ENCODE results near the gene PTH.

The PTH gene

DNA sequence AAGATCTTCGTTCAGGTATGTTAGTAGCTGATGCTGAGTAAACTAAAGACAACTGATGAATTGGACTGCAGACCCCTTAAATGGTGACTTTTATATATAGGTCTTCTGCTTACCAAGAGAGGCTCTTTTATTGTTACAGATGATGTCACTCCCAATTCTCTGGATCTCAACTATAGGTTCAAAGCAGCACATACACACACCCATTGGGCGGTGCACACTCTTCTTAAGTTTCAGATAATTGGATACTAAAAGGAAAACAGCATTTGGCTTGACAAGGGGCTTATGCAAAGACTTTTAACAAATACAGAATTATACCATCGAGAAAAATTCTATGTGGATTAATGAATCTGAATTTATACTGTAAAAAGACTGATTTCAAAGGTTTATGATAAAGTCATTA, at the start of gene PTH:
PTH (minus strand) TSS at position 69 of the 400 bp plus-strand sequence. CDS start 3,142 bp downstream, outside the sequence.
- no peak for DNase-seq

- DNase-seq: no peak
Measured at GRCh38 chr11:13538044-13538443, 42.2 kb upstream of the PTH start.

DNA sequence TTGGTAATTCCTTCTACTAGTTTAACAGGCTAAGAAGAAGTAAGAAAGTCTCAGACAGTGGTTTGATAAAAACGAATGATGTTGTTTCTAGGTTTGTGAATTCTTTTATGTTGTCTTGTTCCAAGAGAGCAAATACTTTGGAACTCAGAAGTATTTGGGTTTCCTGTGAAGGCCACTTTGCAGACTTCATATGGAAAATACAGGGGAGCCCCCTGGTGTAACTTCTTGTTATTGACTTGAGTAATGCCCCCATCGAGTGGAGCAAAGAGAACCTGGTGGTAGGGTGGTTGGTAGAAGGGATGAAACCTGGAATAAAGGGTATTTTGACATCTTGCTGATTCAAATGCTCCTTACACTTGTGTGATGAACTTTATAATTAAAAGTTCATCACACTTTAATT, 40.0 kb upstream of the PTH start:
- peak; percentile 38 for DNase-seq

GRCh38 chr11:13534358-13534757, 38.6 kb upstream of the PTH start:
- no peak for DNase-seq

DNA sequence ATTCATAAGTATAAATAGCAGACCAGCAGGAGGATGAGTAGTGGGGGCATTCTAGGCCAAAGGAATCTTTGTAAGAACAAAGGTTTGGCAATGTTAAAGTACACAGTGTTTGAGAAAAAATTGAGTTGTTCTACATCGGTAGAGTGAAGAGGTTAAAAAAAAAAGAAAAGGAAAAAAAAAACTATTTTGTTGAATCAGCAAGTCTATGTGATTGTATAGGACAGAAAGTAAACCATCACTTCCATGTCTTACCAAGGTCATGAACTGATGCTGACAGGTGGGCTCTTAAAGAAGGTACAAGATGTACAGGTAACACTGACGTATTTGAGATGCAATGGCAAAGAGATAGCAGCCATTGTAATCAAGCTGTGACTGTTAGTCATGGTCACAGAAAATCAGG, 29.5 kb upstream of the PTH start:
- no peak for DNase-seq

DNA sequence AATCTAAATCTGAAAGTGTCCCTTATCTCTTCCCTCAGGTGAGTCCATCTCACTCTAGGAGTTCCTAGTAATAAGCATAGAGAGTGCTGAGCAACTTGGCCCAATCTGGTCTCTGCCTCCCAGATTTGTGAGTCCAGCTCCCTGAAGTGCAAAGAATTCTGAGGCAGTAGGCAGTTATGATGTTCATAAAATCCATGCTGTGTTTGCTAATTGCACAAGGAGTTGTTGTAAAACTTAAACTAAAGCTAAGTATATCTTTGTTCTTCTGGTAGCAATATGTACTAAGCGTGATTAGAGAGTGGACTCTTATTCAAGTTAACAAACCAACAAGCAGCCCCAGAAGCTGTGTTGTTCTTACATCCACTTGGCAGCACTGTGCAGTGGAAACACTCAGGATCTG, 7.6 kb upstream of the PTH start:
- DNase-seq: no peak

GRCh38 chr11:13502492-13502891, 6.7 kb upstream of the PTH start:
- no peak for DNase-seq

DNA sequence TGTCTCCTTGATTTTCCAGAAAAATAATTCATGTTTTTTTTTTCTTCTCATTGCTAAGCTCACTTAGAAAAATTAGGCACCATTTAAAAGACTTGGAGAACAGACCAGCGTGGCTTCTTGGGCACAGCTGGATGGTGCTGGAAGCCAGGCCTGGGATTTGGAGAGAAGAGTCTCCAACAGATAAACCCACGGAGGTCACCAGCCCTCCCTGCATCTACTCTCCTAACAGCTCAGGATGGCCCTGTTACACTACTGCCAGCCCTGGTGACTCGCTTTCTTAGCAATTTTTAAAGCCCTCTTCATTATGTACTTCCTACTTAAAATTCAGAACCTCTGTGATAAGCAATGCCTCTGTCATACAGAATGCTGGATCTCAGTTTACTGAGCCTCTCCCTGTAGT, 1.7 kb downstream of the PTH start:
- no peak for DNase-seq

GRCh38 chr11:13487661-13488030, 8.2 kb downstream of the PTH start:
- peak; percentile 44 for DNase-seq

- DNase-seq: peak; percentile 75
Measured at GRCh38 chr11:13486926-13487660, 8.7 kb downstream of the PTH start.

- DNase-seq: no peak
Measured at GRCh38 chr11:13480198-13480597, 15.6 kb downstream of the PTH start.

- DNase-seq: no peak
Measured at GRCh38 chr11:13479688-13480087, 16.1 kb downstream of the PTH start.

- DNase-seq: no peak
Measured at GRCh38 chr11:13475091-13475490, 20.7 kb downstream of the PTH start.

DNA sequence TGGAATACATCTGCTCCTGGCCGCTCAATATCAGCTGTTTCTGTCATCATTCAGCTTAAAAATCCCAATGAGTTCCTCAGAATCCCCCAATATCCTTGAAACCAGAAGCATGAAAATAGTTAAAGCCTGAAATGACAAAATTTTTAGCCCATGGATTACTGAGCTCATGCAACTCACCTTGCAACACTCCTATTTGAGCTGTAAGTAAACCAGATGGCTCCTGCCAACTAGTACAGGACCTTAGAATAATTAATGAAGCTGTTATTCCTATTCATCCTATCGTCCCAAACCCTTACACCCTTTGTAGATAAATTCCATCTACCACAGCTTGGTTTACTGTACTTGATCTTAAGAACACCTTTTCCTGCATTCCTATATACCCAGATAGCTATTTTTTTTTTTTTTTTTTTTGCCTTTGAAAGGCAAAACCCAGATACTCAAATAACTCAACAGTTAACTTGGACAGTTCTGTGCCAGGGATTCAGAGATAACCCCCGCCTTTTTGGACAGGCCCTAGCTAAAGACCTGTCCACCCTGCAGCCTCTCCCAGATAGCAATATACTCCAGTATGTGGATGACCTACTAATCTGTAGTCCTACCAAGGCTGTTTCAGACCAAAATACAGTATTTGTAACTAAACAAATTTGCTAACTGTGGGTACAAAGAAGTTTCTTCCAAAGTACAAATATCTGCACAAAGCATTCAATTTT, 22.6 kb downstream of the PTH start:
- DNase-seq: no peak

DNA sequence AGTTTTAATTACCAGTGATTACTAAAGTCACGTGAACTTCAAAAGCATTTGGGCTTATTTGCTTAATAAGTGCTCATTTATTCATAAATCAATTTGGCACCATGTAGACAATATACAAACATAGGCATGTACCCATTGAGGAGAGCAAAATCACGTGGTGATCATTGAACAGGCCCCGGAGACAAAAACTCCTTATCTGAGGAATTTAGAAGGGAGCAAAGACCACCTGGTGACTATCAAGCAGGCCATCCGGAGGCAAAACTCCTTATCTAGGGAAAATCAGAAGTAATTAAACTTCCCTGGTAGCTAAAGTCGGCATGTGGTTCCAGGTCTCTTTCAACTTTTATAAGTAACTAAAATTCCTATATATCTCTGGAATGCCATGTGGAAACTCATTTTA, 27.0 kb downstream of the PTH start:
- DNase-seq: no peak

DNA sequence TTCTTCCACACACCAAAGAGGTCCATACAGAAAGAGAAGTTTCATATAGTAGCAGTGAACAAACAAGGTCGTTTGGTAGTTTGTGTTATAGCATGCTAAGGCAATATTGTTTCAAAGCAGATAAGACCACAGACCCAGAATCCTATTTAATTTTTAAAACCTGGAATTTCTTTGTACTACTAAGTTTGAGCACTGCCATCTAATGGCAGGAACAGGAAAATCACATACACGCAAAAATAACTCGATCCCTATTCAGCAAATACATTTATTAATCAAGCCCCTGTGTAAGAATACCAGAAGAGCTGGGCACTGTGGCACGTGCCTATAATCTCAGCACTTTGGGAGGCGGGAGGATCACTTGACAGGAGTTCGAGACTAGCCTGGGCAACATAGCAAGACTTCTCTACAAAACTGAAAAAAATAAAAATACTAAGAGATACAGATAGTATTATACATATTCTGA, 29.9 kb downstream of the PTH start:
- peak; percentile 51 for DNase-seq

GRCh38 chr11:13463779-13464290, 32.0 kb downstream of the PTH start:
- DNase-seq: no peak

GRCh38 chr11:13462901-13463778, 32.7 kb downstream of the PTH start, which contains the start of gene BTBD10:
Gene BTBD10, minus strand, starts transcription at chr11:13463222. Its CDS starts 18,098 bp downstream, at chr11:13445124.
- peak; percentile 98 for DNase-seq

DNA sequence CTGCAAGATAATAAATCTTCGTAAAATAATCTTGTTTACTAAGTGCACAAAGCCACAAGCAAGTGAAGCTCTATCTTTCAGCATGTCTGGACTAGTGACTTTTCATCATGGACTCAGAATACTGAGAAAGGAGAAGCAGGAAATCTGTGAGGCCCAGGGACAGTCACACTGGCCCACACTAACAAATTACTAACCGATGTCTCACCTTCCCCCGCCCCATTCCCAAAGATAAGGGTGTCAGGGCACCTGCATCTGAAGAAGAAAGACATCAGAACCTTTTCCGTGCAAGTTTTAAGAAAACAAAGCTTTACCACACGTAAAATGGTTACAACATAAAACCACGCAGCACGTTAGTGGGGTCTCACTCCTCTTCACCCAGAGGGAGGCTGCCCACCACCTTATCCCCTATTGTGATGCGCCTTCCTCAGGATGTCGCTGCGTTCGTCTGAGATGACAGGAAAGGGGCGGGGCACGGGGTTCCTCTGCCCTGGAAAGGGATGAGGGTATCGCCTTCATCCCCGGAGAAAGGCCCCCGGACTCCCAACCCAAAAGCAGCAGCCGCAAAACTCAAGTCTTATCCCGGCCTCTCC, 33.4 kb downstream of the PTH start:
- DNase-seq: peak; percentile 70

DNA sequence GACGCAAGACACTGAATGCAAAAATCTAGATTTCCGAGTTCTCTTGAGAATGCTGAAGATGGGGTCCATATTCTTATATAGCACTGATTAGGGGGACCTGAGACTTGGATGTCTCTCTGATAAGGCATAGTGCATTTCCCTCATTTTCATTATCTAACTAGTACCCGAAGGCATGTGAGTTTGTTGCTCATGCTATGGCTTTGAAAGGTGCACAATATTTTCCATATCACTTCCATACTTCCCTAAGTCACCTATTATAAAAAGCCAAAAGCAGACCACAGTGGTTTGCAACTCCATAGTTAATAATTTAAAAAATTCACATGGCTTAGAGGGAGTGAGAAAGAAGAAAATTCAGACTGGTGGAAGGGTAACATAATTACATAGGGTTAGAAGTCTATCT, 34.5 kb downstream of the PTH start:
- no peak for DNase-seq

GRCh38 chr11:13450832-13451397, 44.9 kb downstream of the PTH start:
- DNase-seq: no peak

DNA sequence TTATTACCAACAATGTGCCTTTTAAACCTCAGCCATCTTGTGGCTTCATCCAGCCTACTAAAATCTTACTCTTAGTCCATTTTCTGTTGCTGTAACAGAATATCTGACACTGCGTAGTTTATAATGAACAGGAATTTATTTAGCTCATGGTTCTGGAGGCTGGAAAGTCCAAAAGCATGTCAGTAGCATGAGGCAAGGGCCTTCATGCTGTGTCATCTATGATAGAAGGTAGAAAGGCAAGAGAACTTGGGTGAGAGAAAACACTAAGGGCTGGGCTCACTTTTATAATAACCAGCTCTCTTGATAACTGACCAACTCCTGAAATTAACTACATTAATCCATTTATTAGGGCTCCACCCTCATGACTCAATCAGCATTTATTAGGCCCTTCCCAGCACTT, 46.3 kb downstream of the PTH start:
- DNase-seq: no peak

Measured in hematopoietic multipotent progenitor cell treated with erythropoietin and hydrocortisone succinate and interleukin-3 and kit ligand, for 4 days (in vitro differentiated cells).